SK-N-SH (cell line): ENCODE data around the gene DLEU7. TPM values are rescaled to one million over a fixed set of nuclear protein-coding genes. Genes with fewer than 3 reads are reported as not detected.

Source experiments
- CTCF ChIA-PET: fragments of 300-600, 350-600 bp; formaldehyde crosslinking; extraction: SDS; loops from one replicate; lab custom pipeline; 2021; lab: Yijun Ruan, JAX
- POLR2A ChIA-PET: fragments of 350-600 bp; sonication (Branson Sonifier 250); formaldehyde crosslinking; extraction: SDS; loops from one replicate; lab custom pipeline; 2020; ENCODE audit warnings: antibody characterized with exemption, inconsistent platforms; lab: Yijun Ruan, JAX
- DNase-seq: peaks from one replicate; pipeline ENCODE4 v3.0.0; 2012
- H2AFZ ChIP-seq: fragments of 200-600 bp; sonication (generic); 2 replicates; pipeline ENCODE4 v1.8.1; 2016; ENCODE audit warnings: antibody characterized with exemption, mild to moderate bottlenecking, low read depth
- H3F3A ChIP-seq: fragments of 200-600 bp; sonication (generic); replicated peaks from 2 replicates; pipeline ENCODE3; 2016; ENCODE audit warnings: antibody characterized with exemption, mild to moderate bottlenecking; ENCODE audit not compliant: insufficient read depth
- H3K27ac ChIP-seq, 2 experiments: fragments of 200-500 bp in 1 of 2; fragments of 200-600 bp in 1 of 2; sonication (Bioruptor generic) in 1 of 2; sonication (generic), shearing (Covaris generic) in 1 of 2; 2 replicates each; pipeline versions ENCODE4 v1.5.1 to v1.6.1; 2014 to 2016; ENCODE audit warnings: low read depth in 2 of 2, inconsistent platforms in 1 of 2, low read length in 1 of 2, mild to moderate bottlenecking in 1 of 2, mixed read lengths in 1 of 2
- H3K27me3 ChIP-seq: fragments of 200-600 bp; sonication (generic), shearing (Covaris generic); 2 replicates; pipeline ENCODE4 v1.6.1; 2016; ENCODE audit warnings: mixed run types; ENCODE audit not compliant: insufficient read depth
- H3K36me3 ChIP-seq, 2 experiments: fragments of 200-500 bp in 1 of 2; fragments of 200-600 bp in 1 of 2; sonication (Bioruptor generic) in 1 of 2; sonication (generic) in 1 of 2; replicated peaks in 1 of 2; 2 replicates each; pipeline versions ENCODE3 to v1.5.1; 2014 to 2016; ENCODE audit warnings: low read length in 1 of 2, mild to moderate bottlenecking in 1 of 2; ENCODE audit not compliant: insufficient read depth in 2 of 2, control insufficient read depth in 1 of 2
- H3K4me1 ChIP-seq, 2 experiments: fragments of 200-500 bp in 1 of 2; fragments of 200-600 bp in 1 of 2; sonication (Bioruptor generic) in 1 of 2; sonication (generic), shearing (Covaris generic) in 1 of 2; 2 replicates each; pipeline versions ENCODE4 v1.5.1 to v1.6.1; 2014 to 2016; ENCODE audit warnings: low read depth in 1 of 2, low read length in 1 of 2, mixed run types in 1 of 2; ENCODE audit not compliant: insufficient read depth in 2 of 2, control insufficient read depth in 1 of 2
- H3K4me2 ChIP-seq: fragments of 200-600 bp; sonication (generic), shearing (Covaris generic); 2 replicates; pipeline ENCODE4 v1.6.1; 2017; ENCODE audit warnings: mixed run types
- H3K4me3 ChIP-seq, 2 experiments: fragments of 200-500 bp in 1 of 2; fragments of 200-600 bp in 1 of 2; sonication (Bioruptor generic) in 1 of 2; sonication (generic), shearing (Covaris generic) in 1 of 2; 2 replicates each; pipeline versions ENCODE4 v1.5.1 to v1.8.1; 2014 to 2016; ENCODE audit warnings: low read depth in 2 of 2, inconsistent platforms in 1 of 2, low read length in 1 of 2, mild to moderate bottlenecking in 1 of 2, mixed read lengths in 1 of 2, moderate library complexity in 1 of 2
- H3K79me2 ChIP-seq: fragments of 200-600 bp; sonication (generic); 2 replicates; pipeline ENCODE4 v1.8.1; 2017; ENCODE audit warnings: mild to moderate bottlenecking; ENCODE audit not compliant: insufficient read depth
- H3K9ac ChIP-seq: fragments of 200-600 bp; sonication (generic); 2 replicates; pipeline ENCODE4 v1.6.1; 2017; ENCODE audit warnings: mixed run types
- H3K9me2 ChIP-seq: fragments of 200-600 bp; sonication (generic); 2 replicates; pipeline ENCODE4 v1.6.1; 2017; ENCODE audit warnings: mixed run types
- H3K9me3 ChIP-seq: fragments of 200-600 bp; sonication (generic); 2 replicates; pipeline ENCODE4 v1.6.1; 2017; ENCODE audit warnings: mixed run types, mild to moderate bottlenecking, moderate library complexity
- H4K20me1 ChIP-seq: fragments of 200-600 bp; sonication (generic); 2 replicates; pipeline ENCODE4 v1.6.1; 2017; ENCODE audit warnings: mild to moderate bottlenecking, mixed run types; ENCODE audit not compliant: insufficient read depth
- CTCF ChIP-seq: fragments of 200-600 bp; sonication (generic); IDR thresholded peaks from 2 replicates; pipeline ENCODE4 v1.6.1; 2017; ENCODE audit warnings: antibody characterized with exemption, mild to moderate bottlenecking, moderate library complexity
- EZH2phosphoT487 ChIP-seq: fragments of 200-600 bp; sonication (generic); IDR thresholded peaks from 2 replicates; pipeline ENCODE4 v1.6.1; 2017; ENCODE audit warnings: low read depth, mixed run types, mild to moderate bottlenecking, antibody characterized with exemption, moderate library complexity, borderline replicate concordance
- FOXM1 ChIP-seq: IDR thresholded peaks from 2 replicates; pipeline ENCODE4 v1.4.0; 2012; ENCODE audit warnings: low read depth, mild to moderate bottlenecking
- MAX ChIP-seq: IDR thresholded peaks from 2 replicates; pipeline ENCODE4 v1.4.0; 2012; ENCODE audit warnings: low read depth
- NFIC ChIP-seq: IDR thresholded peaks from 2 replicates; pipeline ENCODE4 v1.4.0; 2012; ENCODE audit warnings: borderline replicate concordance
- RCOR1 ChIP-seq: fragments of 150-350 bp; IDR thresholded peaks from 2 replicates; pipeline ENCODE4 v1.6.1; 2017; ENCODE audit warnings: antibody characterized with exemption, low read length
- RFX5 ChIP-seq: IDR thresholded peaks from 2 replicates; pipeline ENCODE4 v1.6.1; 2012; ENCODE audit warnings: mild to moderate bottlenecking, improper control_type of control experiment, low read length
- RXRA ChIP-seq: IDR thresholded peaks from 2 replicates; pipeline ENCODE4 v1.4.0; 2012; ENCODE audit warnings: low read depth, mild to moderate bottlenecking, borderline replicate concordance
- SIN3A ChIP-seq: IDR thresholded peaks from 2 replicates; pipeline ENCODE4 v1.6.1; 2012; ENCODE audit warnings: low read depth, mild to moderate bottlenecking, low read length, moderate library complexity, borderline replicate concordance
- TCF12 ChIP-seq: IDR thresholded peaks from 2 replicates; pipeline ENCODE4 v1.4.0; 2012
- YY1 ChIP-seq: IDR thresholded peaks from 2 replicates; pipeline ENCODE4 v1.4.0; 2012; ENCODE audit warnings: low read depth, mild to moderate bottlenecking
- WGBS: methylation state at CpG from one replicate; pipeline ENCODE4 v1.1.6; 2017; ENCODE audit warnings: low lambda C conversion rate; 5-methylcytosine and 5-hydroxymethylcytosine counted together
- polyA plus RNA-seq, 3 experiments: library from polyadenylated mRNA; depleted of rRNA; stranded (reverse); fragments of >200 nt; gene quantifications; 2 replicates each; pipeline ENCODE4 v1.2.3, GENCODE V29; 2012
- TF ChIP-seq, protein P1 (sequence below): IDR thresholded peaks from 2 replicates; pipeline ENCODE4 v1.4.0; 2012; ENCODE audit warnings: low read depth, borderline replicate concordance
- TF ChIP-seq, protein P2 (sequence below): fragments of 150-350 bp; IDR thresholded peaks from 2 replicates; pipeline ENCODE4 v1.6.1; 2016; ENCODE audit warnings: mild to moderate bottlenecking, low read depth, low read length
- TF ChIP-seq, protein P3 (sequence below): IDR thresholded peaks from 2 replicates; pipeline ENCODE4; 2012

Gene DLEU7
- polyA plus RNA-seq, 1 of the 3 experiments (the other 2 are of a cell fraction): not detected

DNA sequence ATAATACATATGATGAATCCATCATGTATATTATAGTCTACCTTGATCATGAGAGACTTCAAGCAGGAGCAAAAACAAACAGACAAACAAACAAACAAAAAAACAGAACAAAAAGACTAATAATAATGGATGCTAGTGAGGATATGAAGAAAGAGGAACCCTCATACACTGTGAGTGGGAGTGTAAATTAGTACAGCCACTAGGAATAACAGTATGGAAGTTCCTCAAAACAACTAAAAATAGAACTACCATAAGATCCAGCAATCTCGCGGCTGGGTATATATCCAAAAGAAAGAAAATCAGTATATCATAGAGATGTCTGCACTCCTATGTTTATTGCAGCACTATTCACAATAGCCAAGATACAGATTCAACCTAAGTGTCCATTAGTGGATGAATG is 7.0 kb upstream of the DLEU7 start (continued):
- TF ChIP-seq, protein P1, sequence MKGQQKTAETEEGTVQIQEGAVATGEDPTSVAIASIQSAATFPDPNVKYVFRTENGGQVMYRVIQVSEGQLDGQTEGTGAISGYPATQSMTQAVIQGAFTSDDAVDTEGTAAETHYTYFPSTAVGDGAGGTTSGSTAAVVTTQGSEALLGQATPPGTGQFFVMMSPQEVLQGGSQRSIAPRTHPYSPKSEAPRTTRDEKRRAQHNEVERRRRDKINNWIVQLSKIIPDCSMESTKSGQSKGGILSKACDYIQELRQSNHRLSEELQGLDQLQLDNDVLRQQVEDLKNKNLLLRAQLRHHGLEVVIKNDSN: no peak
- TF ChIP-seq FOXM1: no peak
- no peak for TF ChIP-seq MAX

DNA sequence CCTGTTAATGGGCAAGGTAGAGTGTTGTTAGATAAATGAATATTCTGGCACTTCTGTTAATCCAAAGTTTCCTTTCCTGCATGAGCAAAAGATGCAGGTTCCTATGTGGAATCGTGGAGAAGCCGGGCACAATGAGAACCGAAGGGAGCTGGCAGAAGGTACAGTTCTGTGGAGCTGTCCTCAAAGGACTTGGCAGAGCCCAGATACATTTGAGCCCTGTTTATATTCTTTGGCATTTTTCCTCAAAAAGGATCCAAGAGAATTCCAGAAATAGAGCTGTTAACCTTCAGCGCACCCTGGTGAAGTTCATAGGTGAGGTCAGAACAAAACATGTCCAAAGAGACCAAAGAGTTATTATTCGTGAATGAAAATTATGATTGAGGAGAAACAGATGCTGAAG is 4.0 kb upstream of the DLEU7 start:
- Histone ChIP-seq H3K4me2 (no peak overlapping the region), H3K27me3 (no peaks in the 10 kb centered on the region), H3K36me3 (no peaks in the 10 kb centered on the region), H3K4me1 (peaks cover 0 to 7% of the 10 kb centered on the region in 2 experiments; a peak in 1 of 4 replicates), H3K4me3 (no peak overlapping the region), H3K9me3 (no peaks in the 10 kb centered on the region), H2AFZ (no peak overlapping the region), H3K9me2 (no peaks in the 10 kb centered on the region), H3F3A (no peaks in the 10 kb centered on the region), H3K79me2 (no peaks in the 10 kb centered on the region), H3K9ac (no peak overlapping the region), H3K27ac (no peak overlapping the region), H4K20me1 (no peaks in the 10 kb centered on the region)
- 64% methylated on average over 5 of the region's 5 CpGs for WGBS
- ChIA-PET CTCF (interaction anchor here (1.1 to 1.3 kb wide), 2 partner anchors 10 to 46 kb away, joined by 3 to 4 read pairs; no protein-coding TSS in a partner anchor), POLR2A (no interaction called here)
- no peak for DNase-seq
- TF ChIP-seq RFX5 (no peak), SIN3A (no peak), CTCF (no peak), YY1 (no peak), TCF12 (no peak), RXRA (no peak), EZH2phosphoT487 (no peak), RCOR1 (no peak), NFIC (no peak)
- TF ChIP-seq, protein P2, sequence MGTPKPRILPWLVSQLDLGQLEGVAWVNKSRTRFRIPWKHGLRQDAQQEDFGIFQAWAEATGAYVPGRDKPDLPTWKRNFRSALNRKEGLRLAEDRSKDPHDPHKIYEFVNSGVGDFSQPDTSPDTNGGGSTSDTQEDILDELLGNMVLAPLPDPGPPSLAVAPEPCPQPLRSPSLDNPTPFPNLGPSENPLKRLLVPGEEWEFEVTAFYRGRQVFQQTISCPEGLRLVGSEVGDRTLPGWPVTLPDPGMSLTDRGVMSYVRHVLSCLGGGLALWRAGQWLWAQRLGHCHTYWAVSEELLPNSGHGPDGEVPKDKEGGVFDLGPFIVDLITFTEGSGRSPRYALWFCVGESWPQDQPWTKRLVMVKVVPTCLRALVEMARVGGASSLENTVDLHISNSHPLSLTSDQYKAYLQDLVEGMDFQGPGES: no peak
- TF ChIP-seq, protein P3, sequence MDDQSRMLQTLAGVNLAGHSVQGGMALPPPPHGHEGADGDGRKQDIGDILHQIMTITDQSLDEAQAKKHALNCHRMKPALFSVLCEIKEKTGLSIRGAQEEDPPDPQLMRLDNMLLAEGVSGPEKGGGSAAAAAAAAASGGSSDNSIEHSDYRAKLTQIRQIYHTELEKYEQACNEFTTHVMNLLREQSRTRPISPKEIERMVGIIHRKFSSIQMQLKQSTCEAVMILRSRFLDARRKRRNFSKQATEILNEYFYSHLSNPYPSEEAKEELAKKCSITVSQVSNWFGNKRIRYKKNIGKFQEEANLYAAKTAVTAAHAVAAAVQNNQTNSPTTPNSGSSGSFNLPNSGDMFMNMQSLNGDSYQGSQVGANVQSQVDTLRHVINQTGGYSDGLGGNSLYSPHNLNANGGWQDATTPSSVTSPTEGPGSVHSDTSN: no peak
